DMS153 treated with DMSO at 0.1 percent for 48 hours (cell line): ENCODE results near the gene NLRP7.

Experiments used
- DNase-seq: peaks from one replicate; lab custom pipeline; 2025; ENCODE audit not compliant: unreplicated experiment; lab: John Stamatoyannopoulos, UW

NLRP7 gene

GRCh38 chr19:54875506-54875905 lies 71.8 kb downstream of the NLRP7 start:
- no peak for DNase-seq

- DNase-seq, result no peak
These were observed 73.3 kb downstream of the NLRP7 start, which contains the start of gene FCAR for GRCh38 chr19:54873990-54874389. TSS of gene FCAR (plus strand) at chr19:54874235. CDS start at chr19:54874290, 55 bp downstream.
